Activated CD8-positive, alpha-beta memory T cell treated with anti-CD3 and anti-CD28 coated beads, Interleukin-2, amount 50 U/mL, for 1 hour (primary cell): ENCODE results near the gene UBTD1.
"Not testable (repeated sequence)": the region's sequence is repeated elsewhere in the genome, so short reads cannot be mapped to it uniquely, and the experiment has no call there.

Experiments
- DNase-seq: peaks from one replicate; pipeline ENCODE4 v3.0.0-alpha.2; 2020; ENCODE audit errors: extremely low read depth

UBTD1 gene

DNA sequence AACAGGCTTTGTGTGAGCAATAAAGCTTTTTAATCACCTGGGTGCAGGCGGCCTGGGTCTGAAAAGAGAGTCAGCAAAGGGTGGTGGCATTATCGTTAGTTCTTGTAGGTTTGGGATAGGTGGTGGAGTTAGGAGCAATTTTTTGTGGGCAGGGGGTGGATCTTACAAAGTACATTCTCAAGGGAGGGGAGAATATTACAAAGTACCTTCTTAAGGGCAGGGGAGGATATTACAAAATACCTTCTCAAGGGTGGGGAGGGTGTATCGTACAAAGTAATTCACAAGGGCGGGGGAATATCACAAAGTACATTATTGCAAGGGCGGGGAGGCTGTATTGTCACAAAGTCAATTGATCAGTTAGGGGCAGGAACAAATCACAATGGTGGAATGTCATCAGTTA lies 63.6 kb downstream of the UBTD1 start:
- DNase-seq = not testable (repeated sequence)

DNA sequence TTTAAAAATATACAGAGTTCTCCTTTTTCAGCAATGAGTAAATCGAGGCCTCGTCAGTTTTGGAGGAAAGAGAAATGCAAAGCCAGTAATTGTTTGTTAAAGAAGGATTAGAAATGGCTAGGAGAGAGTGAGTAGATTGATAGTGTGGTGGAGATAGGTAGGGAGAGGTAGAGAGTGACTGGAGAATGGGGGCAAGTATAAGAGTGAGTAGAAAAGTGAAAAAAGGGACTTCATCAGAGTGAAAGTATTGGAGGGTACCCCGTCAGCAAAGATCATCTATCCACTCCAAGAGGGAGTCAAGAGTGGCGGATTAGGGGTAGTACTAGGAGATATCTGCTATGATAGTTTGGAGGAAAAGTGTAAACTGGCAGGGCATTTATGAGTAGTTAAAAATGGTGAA lies 64.6 kb downstream of the UBTD1 start:
- no peak for DNase-seq

DNA sequence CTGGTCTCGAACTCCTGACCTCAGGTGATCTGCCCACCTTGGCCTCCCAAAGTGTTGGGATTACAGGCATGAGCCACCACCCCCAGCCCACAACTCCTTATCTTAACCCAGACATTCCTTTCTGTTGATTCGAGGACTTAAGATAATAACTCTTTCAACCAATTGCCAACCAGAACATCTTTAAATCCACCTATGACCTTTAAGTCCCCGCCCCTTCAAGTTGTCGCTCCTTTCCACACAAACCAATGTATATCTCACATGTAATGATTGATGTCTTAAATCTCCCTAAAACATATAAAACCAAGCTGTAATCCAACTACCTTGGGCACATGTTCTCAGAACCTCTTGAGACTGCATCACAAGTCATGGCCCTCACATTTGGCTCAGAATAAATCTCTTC lies 66.1 kb downstream of the UBTD1 start:
- DNase-seq = no peak

DNA sequence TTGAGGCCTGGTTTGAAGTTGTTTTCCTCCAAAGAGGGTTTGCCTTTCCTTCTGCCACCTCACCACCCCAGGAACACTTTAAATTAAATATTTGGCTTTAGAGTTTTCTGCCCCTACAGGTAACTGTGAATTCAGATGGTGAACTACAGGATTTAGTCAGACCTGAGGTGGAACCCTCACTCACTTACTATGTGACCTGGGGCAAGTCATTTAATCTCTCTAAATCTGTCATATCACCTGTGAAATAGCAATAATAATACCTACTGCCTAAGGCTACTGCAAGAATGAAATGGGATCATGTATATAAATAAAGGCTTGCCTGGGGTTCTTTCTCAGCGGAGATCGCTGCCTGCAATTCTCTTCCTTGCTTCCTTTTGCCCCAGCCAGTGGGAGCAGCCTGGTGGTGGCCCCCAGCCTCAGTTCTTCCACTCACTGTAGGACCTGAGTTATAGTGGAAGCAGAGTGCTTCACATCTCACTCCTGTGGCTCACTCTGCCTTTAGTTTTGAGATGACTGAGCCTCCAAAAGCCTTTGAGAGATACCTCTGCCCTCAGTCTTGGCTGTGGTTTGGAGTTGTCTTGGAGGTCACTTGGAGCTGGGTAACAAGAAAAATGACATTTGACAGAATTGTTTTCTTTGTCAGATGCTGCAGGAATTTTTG lies 67.7 kb downstream of the UBTD1 start:
- DNase-seq = no peak

DNA sequence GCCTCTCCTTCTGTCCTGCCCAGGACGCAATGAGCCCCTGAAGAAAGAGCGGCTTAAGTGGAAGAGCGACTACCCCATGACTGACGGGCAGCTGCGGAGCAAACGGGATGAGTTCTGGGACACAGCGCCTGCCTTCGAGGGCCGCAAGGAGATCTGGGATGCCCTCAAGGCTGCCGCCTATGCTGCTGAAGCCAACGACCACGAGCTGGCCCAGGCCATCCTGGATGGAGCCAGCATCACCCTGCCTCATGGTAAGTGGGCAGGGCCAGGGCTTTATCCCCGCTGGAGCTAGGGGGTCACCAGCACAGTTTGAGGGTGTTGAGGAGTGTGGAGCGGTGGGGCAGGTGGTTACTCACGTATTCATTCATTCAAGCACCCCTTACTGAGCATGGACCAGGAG lies 69.2 kb downstream of the UBTD1 start:
- no peak for DNase-seq

DNA sequence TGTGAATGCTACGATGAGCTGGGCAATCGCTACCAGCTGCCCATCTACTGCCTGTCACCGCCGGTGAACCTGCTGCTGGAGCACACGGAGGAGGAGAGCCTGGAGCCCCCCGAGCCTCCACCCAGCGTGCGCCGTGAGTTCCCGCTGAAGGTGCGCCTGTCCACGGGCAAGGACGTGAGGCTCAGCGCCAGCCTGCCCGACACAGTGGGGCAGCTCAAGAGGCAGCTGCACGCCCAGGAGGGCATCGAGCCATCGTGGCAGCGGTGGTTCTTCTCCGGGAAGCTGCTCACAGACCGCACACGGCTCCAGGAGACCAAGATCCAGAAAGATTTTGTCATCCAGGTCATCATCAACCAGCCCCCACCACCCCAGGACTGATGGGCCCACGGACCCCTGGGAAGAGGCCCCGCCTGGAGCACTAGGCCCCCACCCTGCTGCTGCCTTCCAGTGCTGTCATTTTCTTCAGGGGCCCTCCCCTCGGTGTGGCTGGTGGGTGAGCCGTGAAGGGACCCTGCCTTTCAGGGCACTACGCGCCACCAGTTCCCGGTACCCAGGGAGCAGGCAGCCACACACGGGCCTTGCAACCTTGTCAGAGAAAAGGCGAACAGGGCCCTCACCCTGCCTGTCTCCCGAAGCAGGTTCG lies 71.5 kb downstream of the UBTD1 start:
- no peak for DNase-seq

DNA sequence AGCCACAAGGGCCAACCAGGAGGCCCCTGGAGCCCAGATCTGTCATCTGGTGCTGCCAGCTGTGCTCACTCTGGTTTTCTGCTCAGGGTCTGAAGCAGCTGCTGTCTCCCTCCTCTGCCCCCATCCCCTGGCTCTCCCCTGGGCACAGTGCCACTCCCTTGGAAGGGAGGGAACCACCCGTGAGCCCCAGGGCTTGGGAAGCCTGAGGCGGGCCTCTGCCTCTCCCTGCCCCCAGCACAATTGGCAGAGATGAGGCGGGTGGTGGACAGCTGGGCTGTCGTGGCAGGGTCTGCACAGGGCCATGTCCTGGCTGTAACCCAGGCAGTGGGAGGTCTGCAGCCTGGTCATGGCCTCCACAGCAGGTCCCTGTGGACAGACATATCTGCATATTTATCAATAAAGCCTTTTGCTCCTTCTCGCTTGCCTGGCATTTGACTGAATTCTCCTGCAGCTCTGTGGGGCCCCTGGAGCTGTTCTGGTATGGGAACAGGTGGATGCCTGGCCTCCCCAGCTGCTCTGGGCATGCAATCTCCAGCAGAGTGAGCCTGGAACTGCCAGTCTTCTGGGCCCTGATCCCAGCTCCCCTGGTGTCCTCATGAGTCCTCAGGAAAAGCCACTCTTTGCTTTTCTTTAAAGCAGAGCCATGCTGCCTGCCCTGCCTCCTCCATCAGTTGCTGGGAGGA lies 72.2 kb downstream of the UBTD1 start:
- DNase-seq = no peak

DNA sequence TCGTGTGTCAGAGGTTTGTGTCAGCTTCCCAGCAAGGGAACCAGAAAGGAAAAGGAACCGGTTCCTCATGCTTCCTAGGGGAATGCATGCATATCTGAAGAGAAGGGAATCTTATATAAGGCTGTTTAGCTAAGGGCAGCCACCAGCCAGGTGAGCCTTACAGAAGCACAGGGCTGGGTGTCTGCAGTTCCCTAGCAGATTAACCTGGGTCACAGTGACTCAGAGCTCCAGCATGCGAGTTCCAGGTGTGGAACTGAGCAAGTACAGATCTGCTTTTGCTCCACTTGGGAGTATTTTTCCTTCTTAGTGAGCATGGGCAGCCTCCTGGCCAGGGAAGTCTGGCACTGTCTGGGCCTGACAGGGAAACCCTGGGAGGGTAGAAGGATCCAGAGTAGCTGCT lies 72.9 kb downstream of the UBTD1 start:
- no peak for DNase-seq

DNA sequence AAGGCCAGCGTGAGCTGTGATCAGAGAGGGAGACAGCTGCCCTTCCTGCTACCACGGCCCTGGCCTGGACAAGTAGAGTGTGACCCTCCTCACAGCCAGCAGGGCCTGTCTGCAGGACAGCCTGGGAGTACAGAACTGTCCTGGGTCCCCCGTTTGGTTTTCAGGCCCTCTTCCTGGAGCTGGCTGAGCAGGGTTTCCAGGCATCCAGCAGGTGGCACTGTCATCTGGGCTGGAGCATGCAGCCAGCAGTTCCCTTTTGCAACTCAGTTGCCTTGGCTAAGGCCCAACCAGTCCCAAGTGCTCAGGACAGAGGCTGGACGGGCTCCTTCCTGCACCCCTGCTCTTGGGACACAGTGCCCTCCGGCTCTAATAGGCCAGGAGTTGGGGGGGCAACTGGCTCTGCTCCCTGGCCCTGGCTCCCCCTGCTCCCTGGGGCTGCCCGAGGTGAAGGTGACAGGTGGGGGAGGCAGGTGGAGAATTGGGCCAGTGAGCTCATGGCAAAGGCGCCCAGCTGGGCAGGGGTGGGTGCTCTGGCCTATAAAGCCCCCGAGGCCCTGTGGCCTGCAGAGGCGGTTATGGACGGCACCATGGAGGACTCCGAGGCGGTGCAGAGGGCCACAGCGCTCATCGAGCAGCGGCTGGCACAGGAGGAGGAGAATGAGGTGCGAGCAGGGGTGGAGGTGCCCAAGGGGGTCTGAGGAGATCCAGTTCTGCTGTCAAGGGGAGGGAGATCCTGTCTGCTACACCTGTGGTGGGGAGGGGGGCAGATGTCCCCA lies 73.7 kb downstream of the UBTD1 start, which contains the start of gene ANKRD2:
Gene ANKRD2, plus strand, starts transcription at position 566 of the 776 bp plus-strand sequence. Its CDS starts 10 bp downstream, at position 576.
- DNase-seq = no peak

DNA sequence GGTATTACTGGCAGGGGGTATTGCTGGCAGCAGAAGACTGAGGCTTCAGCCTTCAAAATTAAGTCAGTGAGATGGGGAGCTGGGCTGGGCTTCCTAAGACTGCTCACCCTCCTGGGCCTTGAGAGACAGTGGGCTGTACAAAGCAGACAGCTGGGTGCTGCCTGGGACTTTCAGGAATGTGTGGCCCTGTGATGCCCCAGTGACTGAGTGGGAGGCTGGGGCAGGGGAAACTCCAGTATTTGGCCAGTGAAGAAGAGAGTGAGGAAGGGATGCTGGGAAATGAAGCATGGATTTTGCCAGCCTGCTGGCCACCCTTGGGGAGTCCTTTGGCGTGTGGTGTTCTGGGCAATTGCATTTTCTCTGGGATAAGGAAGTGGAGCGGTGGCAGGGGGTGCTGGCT lies 74.3 kb downstream of the UBTD1 start:
- no peak for DNase-seq

DNA sequence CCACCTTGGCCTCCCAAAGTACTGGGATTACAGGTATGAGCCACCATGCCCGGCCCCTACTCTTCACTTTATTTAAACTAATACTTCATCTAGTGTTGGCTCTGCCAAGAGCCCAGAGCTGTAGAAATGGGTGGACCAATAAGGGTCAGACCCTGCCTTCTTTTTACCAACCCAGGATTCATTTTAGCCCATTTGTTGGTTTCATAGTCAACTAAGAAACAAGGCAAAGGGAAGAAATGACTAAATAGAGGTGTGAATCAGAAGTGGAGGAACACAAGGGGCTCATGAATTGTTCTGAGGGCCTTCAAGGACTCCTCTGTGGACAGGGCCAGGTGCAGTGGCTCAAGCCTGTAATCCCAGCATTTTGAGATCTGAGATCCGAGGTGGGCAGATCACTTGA lies 74.9 kb downstream of the UBTD1 start:
- DNase-seq = no peak

DNA sequence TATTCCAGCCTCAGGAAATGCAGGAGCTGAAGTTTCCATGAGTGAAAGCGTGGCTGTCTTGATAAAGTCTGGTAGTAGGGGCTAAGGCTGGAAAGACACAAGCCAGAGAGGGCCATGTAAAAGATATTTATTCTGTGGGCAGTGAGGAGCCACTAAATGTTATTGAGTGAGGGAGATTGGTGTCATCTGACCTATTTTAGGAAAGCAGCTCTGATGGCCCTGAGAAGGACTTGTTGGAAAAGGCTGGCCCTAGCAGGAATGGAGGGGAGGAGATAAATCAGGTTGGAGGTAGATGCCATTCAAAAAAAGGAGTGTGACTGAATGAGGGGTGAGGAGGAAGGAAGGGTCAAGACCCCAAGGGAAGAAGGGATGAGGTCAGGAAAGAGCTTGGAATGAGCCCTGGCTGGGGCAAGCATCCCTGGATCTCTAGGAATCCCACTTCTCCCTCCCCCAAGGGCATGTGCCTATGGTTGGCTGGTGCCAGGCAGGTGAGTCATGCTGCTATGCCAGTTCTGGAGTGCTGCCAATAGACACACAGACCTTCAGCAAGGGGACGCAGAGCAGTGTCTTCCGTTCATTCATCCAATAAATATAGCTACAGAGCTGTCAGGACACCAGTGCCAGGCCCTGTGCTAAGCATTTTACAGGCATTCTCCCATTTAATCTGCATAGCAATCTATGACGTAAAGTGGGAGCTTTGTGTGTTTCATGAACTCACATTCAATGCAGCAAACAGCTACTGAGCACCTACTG lies 75.8 kb downstream of the UBTD1 start:
- no peak for DNase-seq

DNA sequence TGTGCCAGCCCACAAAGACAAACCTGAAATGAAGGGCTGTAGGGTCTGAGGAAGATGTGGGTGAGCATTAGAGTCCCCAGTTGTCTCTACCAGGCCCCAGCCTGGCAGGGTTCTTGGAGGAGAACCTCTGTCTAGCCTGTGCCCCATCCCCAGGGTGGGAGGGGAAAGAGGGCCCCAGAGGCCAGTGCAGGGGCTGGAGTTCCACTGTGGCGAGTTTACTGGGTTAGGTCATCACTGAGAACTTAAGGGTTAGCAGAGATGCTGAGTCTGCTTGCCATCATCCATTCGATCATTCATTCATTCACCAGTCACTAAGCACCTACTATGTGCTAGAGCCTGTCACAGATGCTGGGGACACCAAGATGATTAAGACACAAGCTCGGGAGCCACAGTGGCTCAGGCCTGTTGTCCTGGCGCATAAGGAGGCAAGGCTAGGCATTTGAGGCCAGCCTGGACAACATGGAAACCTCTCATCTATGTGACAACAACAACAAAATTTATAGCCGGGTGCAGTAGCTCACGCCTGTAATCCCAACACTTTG lies 76.5 kb downstream of the UBTD1 start:
- no peak for DNase-seq

DNA sequence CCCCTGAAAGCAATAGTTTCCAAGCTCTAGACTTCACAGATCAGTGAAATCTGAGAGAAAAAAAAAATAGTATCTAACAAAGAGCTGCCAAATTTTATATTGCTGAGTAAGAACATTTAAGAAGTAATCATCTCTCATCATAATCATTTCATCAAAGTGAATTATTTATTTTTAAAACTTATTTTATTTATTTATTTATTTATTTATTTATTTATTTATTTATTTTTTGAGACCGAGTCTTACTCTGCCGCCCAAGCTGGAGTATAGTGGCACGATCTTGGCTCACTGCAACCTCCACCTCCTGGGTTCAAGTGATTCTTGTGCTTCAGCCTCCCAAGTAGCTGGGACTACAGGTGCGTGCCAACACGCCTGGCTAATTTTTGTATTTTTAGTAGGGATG lies 77.8 kb downstream of the UBTD1 start:
- not testable (repeated sequence) for DNase-seq

DNA sequence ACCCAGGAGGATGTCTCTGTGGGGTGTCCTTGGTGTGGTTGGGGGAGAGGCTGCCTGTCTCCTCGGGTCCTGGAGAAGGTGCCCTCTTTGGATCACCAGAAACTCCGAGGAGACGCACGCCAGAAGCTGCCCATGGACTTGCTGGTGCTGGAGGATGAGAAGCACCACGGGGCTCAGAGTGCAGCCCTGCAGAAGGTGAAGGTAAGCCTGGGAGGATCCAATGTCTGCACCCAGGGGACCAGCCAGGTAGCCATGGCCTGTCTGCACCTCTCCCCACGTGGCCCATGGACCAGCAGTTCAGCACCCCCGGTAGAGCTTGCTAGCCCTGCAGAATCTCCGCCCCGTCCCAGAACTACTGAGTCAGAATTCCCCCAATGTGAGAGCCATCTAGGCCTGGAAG lies 79.0 kb downstream of the UBTD1 start:
- DNase-seq = no peak

DNA sequence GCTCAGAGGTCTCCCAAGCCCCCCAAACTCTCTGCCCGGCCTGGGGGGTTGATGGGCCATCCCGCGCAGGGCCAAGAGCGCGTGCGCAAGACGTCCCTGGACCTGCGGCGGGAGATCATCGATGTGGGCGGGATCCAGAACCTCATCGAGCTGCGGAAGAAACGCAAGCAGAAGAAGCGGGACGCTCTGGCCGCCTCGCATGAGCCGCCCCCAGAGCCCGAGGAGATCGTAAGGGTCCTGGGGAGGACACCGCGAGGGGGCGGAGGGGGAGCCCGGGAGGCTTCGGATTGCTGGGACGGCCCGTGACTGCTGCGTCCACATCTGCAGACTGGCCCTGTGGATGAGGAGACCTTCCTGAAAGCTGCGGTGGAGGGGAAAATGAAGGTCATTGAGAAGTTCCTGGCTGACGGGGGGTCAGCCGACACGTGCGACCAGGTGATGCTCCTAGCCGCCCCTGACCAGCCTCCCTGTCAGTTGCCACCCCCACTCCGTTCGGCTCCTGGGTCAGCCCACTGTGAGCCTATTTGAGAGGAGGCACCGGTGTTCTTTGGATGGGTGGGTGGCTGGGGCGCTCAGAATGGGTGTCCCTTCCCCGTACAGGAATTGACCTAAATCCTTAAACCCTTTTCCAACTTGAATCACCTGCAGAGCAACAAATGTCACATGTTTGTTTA lies 79.6 kb downstream of the UBTD1 start:
- no peak for DNase-seq

DNA sequence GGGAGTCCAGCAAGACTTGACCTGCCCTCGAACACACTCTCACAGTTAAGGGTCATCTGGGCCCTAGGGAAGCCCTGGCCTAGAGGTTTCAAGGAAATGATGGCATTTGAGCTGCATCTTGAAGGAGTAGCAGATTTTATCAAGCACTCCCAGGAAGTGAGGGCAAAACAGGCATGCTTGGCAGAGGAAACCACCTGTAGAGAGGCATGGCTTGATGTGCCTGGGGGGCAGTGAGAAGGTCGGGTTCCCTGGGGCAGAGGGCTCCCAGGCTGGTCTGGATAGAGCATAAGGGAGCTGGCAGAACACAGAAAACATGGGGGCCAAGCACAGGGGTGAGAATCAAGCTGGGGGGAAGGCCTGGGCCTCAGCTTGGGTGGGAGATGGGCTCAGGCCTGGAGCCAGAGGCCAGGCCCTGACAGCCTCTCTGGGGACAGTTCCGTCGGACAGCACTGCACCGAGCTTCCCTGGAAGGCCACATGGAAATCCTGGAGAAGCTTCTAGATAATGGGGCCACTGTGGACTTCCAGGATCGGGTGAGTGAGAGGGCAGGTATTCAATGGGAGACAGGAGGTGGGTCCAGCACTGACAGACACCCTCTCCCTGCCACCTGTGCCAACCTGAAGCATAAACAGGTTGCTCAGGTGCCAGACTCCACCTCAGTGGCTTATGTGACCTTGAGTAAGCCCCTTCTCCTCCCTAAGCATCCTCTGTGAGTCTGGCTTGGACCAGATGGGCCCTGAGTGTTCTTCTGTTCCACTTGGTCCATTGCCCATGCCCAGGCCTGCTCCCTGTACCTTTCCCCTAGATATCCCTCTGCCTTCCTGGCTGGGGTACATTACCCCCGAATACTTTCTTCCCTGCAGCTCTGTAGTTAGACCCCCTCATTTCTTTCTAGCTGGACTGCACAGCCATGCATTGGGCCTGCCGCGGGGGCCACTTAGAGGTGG lies 82.0 kb downstream of the UBTD1 start:
- DNase-seq = no peak

DNA sequence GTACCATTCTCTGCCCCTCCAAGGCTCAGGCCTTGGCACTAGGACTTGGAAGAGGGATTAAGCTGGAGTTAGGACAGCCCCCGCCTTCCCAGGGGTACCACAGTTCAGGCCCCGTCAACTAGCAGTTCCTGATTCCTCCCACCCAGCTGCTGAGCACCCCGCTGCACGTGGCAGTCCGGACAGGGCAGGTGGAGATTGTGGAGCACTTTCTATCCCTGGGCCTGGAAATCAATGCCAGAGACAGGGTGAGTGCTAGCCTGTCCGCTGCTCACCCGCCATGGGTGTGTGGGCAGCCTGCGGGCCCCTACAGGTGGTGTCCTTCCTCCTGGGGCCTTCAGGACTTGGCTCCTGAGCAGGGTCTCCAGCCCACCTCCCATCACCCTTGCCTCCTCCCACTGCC lies 83.4 kb downstream of the UBTD1 start:
- DNase-seq = no peak

DNA sequence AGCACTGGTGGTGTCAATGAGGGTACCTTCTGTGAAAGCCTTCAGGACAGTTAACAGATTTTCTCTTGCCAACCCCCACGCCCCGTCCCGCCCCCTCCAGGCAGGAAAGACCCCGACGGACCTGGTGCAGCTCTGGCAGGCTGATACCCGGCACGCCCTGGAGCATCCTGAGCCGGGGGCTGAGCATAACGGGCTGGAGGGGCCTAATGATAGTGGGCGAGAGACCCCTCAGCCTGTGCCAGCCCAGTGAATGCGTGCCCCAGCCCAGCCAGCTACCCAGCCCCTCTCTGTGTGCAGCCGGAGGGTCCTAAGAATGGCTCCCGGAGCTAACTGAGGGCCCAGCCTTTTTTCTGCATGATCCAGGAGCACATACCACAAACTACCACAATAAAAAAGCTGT lies 84.8 kb downstream of the UBTD1 start:
- no peak for DNase-seq
